HepG2 (cell line): Measurements from ENCODE around the gene KAZN. TPM values are rescaled to one million over a fixed set of nuclear protein-coding genes. Genes with fewer than 3 reads are reported as not detected.

Source experiments
- ATAC-seq: fragments of 200-7000 bp; cut with Tn5 transposase; 3 replicates; pipeline ENCODE4 v1.9.1; 2020; ENCODE audit warnings: mild to moderate bottlenecking, moderate library complexity
- BruUV-seq: library from RNA; stranded (reverse); fragments of 400-500 nt; replicated peaks from 2 replicates; lab custom pipeline; 2021; lab: Mats Ljungman, UMichigan
- CTCF ChIA-PET: fragments of 300-600 bp; formaldehyde crosslinking; extraction: SDS; loops from one replicate; lab custom pipeline; 2021; ENCODE audit warnings: low total read pairs, inconsistent platforms, low intra/inter-chr PET ratio; lab: Yijun Ruan, JAX
- POLR2A ChIA-PET: fragments of 350-600 bp; sonication (Branson Sonifier 250); formaldehyde crosslinking; loops from one replicate; lab custom pipeline; 2020; ENCODE audit warnings: antibody characterized with exemption, inconsistent platforms; lab: Yijun Ruan, JAX
- DNase-seq: peaks from one replicate; pipeline ENCODE4 v3.0.0-alpha.2; 2015; ENCODE audit warnings: low spot score
- FAIRE-seq: peaks from 3 replicates; lab custom pipeline; 2011; peaks lifted over from hg19 to GRCh38; lab: Jason Lieb, UNC
- H2AFZ ChIP-seq: one replicate; pipeline ENCODE4 v1.6.1; 2011; ENCODE audit warnings: low read length, inconsistent platforms
- H3K27ac ChIP-seq: fragments of 300-600 bp; 3 replicates; pipeline ENCODE4 v1.8.0; 2011; ENCODE audit warnings: mixed run types, mild to moderate bottlenecking, mixed read lengths, low read length, inconsistent platforms; ENCODE audit not compliant: insufficient read depth; ENCODE audit errors: extremely low read length
- H3K27me3 ChIP-seq, 2 experiments: fragments of 200-600 bp in 1 of 2; 2 replicates in 1 of 2; 3 replicates in 1 of 2; pipeline versions ENCODE4 v1.6.0 to v1.8.0; 2011; ENCODE audit warnings: low read length in 2 of 2, mild to moderate bottlenecking in 2 of 2, moderate library complexity in 2 of 2, inconsistent platforms in 1 of 2; ENCODE audit not compliant: insufficient read depth in 2 of 2, control insufficient read depth in 1 of 2
- H3K36me3 ChIP-seq, 2 experiments: fragments of 200-600 bp in 1 of 2; replicated peaks in 1 of 2; 2 replicates in 1 of 2; 3 replicates in 1 of 2; pipeline versions ENCODE4 v1.5.1 to v1.8.0; 2011; ENCODE audit warnings: low read length in 2 of 2, inconsistent platforms in 1 of 2; ENCODE audit not compliant: insufficient read depth in 2 of 2, control insufficient read depth in 1 of 2
- H3K4me1 ChIP-seq: 2 replicates; pipeline ENCODE4 v1.5.1; 2012; ENCODE audit warnings: low read length, inconsistent platforms; ENCODE audit not compliant: insufficient read depth
- H3K4me2 ChIP-seq: 2 replicates; pipeline ENCODE4 v1.6.0; 2011; ENCODE audit warnings: low read depth, low read length, inconsistent platforms
- H3K4me3 ChIP-seq, 3 experiments: fragments of 200-600 bp in 1 of 3; sonication (generic), shearing (Covaris generic) in 1 of 3; replicated peaks in 1 of 3; 2 replicates each; pipeline ENCODE4 v1.5.1; 2011 to 2016; ENCODE audit warnings: low read length in 3 of 3, inconsistent platforms in 2 of 3, low read depth in 2 of 3, mild to moderate bottlenecking in 2 of 3, control low read depth in 1 of 3, mixed read lengths in 1 of 3; ENCODE audit not compliant: insufficient read depth in 1 of 3
- H3K79me2 ChIP-seq: one replicate; pipeline ENCODE4 v1.6.1; 2011; ENCODE audit warnings: low read length, inconsistent platforms; ENCODE audit not compliant: insufficient read depth
- H3K9ac ChIP-seq: 2 replicates; pipeline ENCODE4 v1.6.0; 2011; ENCODE audit warnings: mild to moderate bottlenecking, low read depth, low read length, inconsistent platforms; ENCODE audit not compliant: insufficient read depth
- H3K9me3 ChIP-seq: 2 replicates; pipeline ENCODE4 v1.5.1; 2012; ENCODE audit warnings: mild to moderate bottlenecking, low read length
- H4K20me1 ChIP-seq: 2 replicates; pipeline ENCODE4 v1.6.0; 2011; ENCODE audit warnings: inconsistent platforms, mild to moderate bottlenecking, low read length, moderate library complexity; ENCODE audit not compliant: insufficient read depth
- GTF3A ChIP-seq: sonication (generic); formaldehyde crosslinking; conservative IDR thresholded peaks from 2 replicates; pipeline ENCODE4 v1.4.0; 2020; ENCODE audit warnings: mild to moderate bottlenecking, missing genetic modification reagents
- KMT2B ChIP-seq: IDR thresholded peaks from 2 replicates; pipeline ENCODE4 v1.6.1; 2016; ENCODE audit warnings: missing genetic modification reagents, missing compliant biosample characterization
- POGZ ChIP-seq: sonication (generic); formaldehyde crosslinking; IDR thresholded peaks from 2 replicates; pipeline ENCODE4 v1.4.0; 2020; ENCODE audit warnings: mild to moderate bottlenecking, missing genetic modification reagents
- SALL1 ChIP-seq: sonication (generic); formaldehyde crosslinking; IDR thresholded peaks from 2 replicates; pipeline ENCODE4 v1.8.0; 2022; ENCODE audit warnings: mild to moderate bottlenecking, missing genetic modification reagents
- SKI ChIP-seq: fragments of 450-650 bp; IDR thresholded peaks from one replicate; pipeline ENCODE4 v1.6.1; 2018; ENCODE audit warnings: mild to moderate bottlenecking; ENCODE audit not compliant: partially characterized antibody
- SOX5 ChIP-seq: IDR thresholded peaks from 2 replicates; pipeline ENCODE4 v1.6.1; 2016; ENCODE audit warnings: borderline replicate concordance
- ZNF10 ChIP-seq: sonication (generic); formaldehyde crosslinking; IDR thresholded peaks from 2 replicates; pipeline ENCODE4 v1.4.0; 2020; ENCODE audit warnings: mild to moderate bottlenecking, low read depth, missing genetic modification reagents, borderline replicate concordance
- ZNF160 ChIP-seq: sonication (generic); formaldehyde crosslinking; IDR thresholded peaks from 2 replicates; pipeline ENCODE4 v1.8.0; 2022; ENCODE audit warnings: mild to moderate bottlenecking, inconsistent platforms, missing genetic modification reagents
- ZNF225 ChIP-seq: sonication (generic); formaldehyde crosslinking; IDR thresholded peaks from 2 replicates; pipeline ENCODE4 v1.4.0; 2020; ENCODE audit warnings: mild to moderate bottlenecking, missing genetic modification reagents
- ZNF746 ChIP-seq: sonication (generic); formaldehyde crosslinking; IDR thresholded peaks from 2 replicates; pipeline ENCODE4 v1.8.0; 2022; ENCODE audit warnings: mild to moderate bottlenecking, missing genetic modification reagents
- ZSCAN29 ChIP-seq: sonication (generic); formaldehyde crosslinking; conservative IDR thresholded peaks from 2 replicates; pipeline ENCODE4 v1.4.0; 2020; ENCODE audit warnings: mild to moderate bottlenecking, missing genetic modification reagents
- WGBS: methylation state at CpG from one replicate; pipeline ENCODE4 v1.1.6; 2017; ENCODE audit warnings: low lambda C conversion rate; 5-methylcytosine and 5-hydroxymethylcytosine counted together
- in situ Hi-C: cut with HindIII; loops from 2 replicates; pipeline ENCODE4 v1.10.0; 2017; ENCODE audit warnings: low pct_unique_long_range_greater_than_20kb; ENCODE audit not compliant: extremely low pct_ligation_motif_present
- intact Hi-C: fragments of 100-400 bp; cut with micrococcal nuclease; formaldehyde crosslinking; loops from one replicate; pipeline ENCODE4 v1.10.0; 2022; ENCODE audit not compliant: unreplicated experiment
- polyA plus RNA-seq, 8 experiments: library from polyadenylated mRNA; depleted of rRNA in 3 of 8; stranded (reverse) in 7 of 8; unstranded in 1 of 8; fragments of >200 nt; fragmentation: Illumina TruSeq in 4 of 8; extraction: Trizol in 4 of 8; gene quantifications; 2 replicates each; pipeline versions ENCODE4 v1.2.1 to v1.2.3, GENCODE V29; 2011 to 2016; ENCODE audit warnings: low read depth in 4 of 8, missing spikeins in 1 of 8, mixed read lengths in 1 of 8; ENCODE audit not compliant: insufficient read depth in 1 of 8
- total RNA-seq, 5 experiments: library from RNA; depleted of rRNA; stranded (reverse); fragments of >200 nt; fragmentation: Illumina TruSeq; extraction: Trizol; gene quantifications; 2 replicates each; pipeline ENCODE4 v1.2.3, GENCODE V29; 2016; ENCODE audit warnings: low read depth in 1 of 5
- TF ChIP-seq, protein P1 (sequence below): sonication (generic); formaldehyde crosslinking; IDR thresholded peaks from 2 replicates; pipeline ENCODE4 v1.4.0; 2020; ENCODE audit warnings: missing genetic modification reagents
- TF ChIP-seq, protein P2 (sequence below): sonication (generic); formaldehyde crosslinking; IDR thresholded peaks from 2 replicates; pipeline ENCODE4 v1.4.0; 2020; ENCODE audit warnings: missing genetic modification reagents

KAZN gene
- total and polyA plus RNA-seq, 2 of the 13 experiments (the other 11 are each of a cell fraction or from before 2014, with no cell fraction given): 10.4 to 13.5 TPM

DNA sequence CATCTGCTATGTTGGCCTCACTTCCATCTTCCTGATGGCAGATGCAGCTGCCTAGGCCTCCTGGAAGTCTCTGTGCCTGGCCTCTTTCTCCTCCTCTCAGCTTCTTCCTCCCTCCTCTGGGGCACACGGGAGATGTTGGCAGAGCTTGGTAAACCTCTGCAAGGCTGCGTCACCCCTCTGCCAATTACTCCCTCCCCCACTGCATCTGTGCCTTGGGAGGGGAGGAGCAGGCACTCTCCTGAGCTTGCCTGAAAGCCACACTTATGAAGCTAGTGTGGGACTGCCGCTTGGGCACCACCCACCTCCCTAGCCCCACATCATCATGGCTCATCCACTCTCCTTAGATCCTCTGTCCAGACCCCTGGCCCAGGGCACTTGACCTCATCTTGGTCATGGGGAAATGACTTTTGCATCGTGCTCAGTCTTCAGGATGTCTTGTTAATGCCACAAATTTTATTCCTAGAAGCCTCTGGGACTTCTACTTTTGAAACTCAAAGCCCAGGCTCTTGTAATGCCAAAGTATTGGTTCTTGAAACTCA, 547.7 kb downstream of the KAZN start:
- BruUV-seq: no TSS peak
- no peaks in the 10 kb centered on the region for H3K9me3 ChIP-seq
- no peak for DNase-seq
- no peak overlapping the region for H3K9ac ChIP-seq
- H3K4me3 ChIP-seq: no peak overlapping the region
- H3K4me1 ChIP-seq: peaks cover 78% of the 10 kb centered on the region
- H3K36me3 ChIP-seq: peaks cover 2 to 5% of the 10 kb centered on the region in 2 experiments; a peak in 1 of 5 replicates
- peaks cover 14% of the 10 kb centered on the region for H3K79me2 ChIP-seq
- no peaks in the 10 kb centered on the region for H4K20me1 ChIP-seq
- peak overlapping the region; percentile 61; the same call in 1 of the 2 replicates for H3K4me2 ChIP-seq
- no peaks in the 10 kb centered on the region for H3K27me3 ChIP-seq
- ChIA-PET POLR2A (no interaction called here), CTCF (no interaction called here)
- H2AFZ ChIP-seq: no peak overlapping the region
- peak overlapping the region; percentile 62 for H3K27ac ChIP-seq
- intact Hi-C loops: no loop called here
- no peak for FAIRE-seq
- no peak for ATAC-seq
- WGBS: 86% methylated on average over 4 of the region's 4 CpGs
- in situ Hi-C loops: no loop called here
- TF ChIP-seq, protein P1, sequence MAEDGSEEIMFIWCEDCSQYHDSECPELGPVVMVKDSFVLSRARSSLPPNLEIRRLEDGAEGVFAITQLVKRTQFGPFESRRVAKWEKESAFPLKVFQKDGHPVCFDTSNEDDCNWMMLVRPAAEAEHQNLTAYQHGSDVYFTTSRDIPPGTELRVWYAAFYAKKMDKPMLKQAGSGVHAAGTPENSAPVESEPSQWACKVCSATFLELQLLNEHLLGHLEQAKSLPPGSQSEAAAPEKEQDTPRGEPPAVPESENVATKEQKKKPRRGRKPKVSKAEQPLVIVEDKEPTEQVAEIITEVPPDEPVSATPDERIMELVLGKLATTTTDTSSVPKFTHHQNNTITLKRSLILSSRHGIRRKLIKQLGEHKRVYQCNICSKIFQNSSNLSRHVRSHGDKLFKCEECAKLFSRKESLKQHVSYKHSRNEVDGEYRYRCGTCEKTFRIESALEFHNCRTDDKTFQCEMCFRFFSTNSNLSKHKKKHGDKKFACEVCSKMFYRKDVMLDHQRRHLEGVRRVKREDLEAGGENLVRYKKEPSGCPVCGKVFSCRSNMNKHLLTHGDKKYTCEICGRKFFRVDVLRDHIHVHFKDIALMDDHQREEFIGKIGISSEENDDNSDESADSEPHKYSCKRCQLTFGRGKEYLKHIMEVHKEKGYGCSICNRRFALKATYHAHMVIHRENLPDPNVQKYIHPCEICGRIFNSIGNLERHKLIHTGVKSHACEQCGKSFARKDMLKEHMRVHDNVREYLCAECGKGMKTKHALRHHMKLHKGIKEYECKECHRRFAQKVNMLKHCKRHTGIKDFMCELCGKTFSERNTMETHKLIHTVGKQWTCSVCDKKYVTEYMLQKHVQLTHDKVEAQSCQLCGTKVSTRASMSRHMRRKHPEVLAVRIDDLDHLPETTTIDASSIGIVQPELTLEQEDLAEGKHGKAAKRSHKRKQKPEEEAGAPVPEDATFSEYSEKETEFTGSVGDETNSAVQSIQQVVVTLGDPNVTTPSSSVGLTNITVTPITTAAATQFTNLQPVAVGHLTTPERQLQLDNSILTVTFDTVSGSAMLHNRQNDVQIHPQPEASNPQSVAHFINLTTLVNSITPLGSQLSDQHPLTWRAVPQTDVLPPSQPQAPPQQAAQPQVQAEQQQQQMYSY (CRISPR knock-in tag): no peak
- TF ChIP-seq ZNF746 (CRISPR knock-in tag): no peak
- no peak for TF ChIP-seq KMT2B (CRISPR knock-in tag)
- no peak for TF ChIP-seq SKI
- TF ChIP-seq ZNF225: no peak
- TF ChIP-seq POGZ (CRISPR knock-in tag): no peak
- TF ChIP-seq SALL1: no peak
- TF ChIP-seq, protein P2, sequence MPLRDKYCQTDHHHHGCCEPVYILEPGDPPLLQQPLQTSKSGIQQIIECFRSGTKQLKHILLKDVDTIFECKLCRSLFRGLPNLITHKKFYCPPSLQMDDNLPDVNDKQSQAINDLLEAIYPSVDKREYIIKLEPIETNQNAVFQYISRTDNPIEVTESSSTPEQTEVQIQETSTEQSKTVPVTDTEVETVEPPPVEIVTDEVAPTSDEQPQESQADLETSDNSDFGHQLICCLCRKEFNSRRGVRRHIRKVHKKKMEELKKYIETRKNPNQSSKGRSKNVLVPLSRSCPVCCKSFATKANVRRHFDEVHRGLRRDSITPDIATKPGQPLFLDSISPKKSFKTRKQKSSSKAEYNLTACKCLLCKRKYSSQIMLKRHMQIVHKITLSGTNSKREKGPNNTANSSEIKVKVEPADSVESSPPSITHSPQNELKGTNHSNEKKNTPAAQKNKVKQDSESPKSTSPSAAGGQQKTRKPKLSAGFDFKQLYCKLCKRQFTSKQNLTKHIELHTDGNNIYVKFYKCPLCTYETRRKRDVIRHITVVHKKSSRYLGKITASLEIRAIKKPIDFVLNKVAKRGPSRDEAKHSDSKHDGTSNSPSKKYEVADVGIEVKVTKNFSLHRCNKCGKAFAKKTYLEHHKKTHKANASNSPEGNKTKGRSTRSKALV: no peak
- TF ChIP-seq ZNF10: no peak
- TF ChIP-seq ZSCAN29 (CRISPR knock-in tag): no peak
- TF ChIP-seq GTF3A (CRISPR knock-in tag): no peak
- TF ChIP-seq SOX5: no peak
- TF ChIP-seq ZNF160 (CRISPR knock-in tag): no peak
